Measurements from ENCODE around the gene SCNN1G. TPM values are rescaled to one million over a fixed set of nuclear protein-coding genes. Genes with fewer than 3 reads are reported as not detected.
"Not testable (repeated sequence)": the region's sequence is repeated elsewhere in the genome, so short reads cannot be mapped to it uniquely, and the experiment has no call there.

Gene SCNN1G
- total and polyA plus RNA-seq, 12 donors: 0.03 to 0.30 (median 0.09) TPM; not detected in 8

DNA sequence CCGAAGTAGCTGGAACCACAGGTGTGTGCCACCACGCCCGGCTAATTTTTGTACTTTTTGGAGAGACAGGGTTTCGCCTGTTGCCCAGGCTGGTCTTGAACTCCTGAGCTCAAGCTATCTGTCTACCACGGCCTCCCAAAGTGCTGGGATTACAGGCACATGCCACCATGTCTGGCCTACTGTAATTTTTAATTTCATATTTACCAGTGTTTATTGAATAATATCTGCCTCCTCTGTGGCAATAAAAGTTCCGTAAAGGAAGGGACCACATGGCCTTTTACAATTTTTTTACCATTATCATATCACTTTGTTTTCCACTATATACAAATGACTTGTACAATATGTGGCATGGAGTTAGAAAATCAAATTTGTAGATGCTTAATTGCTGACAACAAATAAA, 41.0 kb upstream of the SCNN1G start:
- Histone ChIP-seq H3K4me3 (no peak overlapping the region), H3K36me3 (no peaks in the 10 kb centered on the region), H3K27ac (peak overlapping the region in 9 of 10 donors; percentile 10 to 61 (median 36)), H3K27me3 (no peaks in the 10 kb centered on the region), H3K4me1 (peaks cover under 1 to 75% (median 45%) of the 10 kb centered on the region in 9 donors), H3K9me3 (peaks cover 0 to 26% (median 8%) of the 10 kb centered on the region in 11 donors)
- TF ChIP-seq, protein P1, sequence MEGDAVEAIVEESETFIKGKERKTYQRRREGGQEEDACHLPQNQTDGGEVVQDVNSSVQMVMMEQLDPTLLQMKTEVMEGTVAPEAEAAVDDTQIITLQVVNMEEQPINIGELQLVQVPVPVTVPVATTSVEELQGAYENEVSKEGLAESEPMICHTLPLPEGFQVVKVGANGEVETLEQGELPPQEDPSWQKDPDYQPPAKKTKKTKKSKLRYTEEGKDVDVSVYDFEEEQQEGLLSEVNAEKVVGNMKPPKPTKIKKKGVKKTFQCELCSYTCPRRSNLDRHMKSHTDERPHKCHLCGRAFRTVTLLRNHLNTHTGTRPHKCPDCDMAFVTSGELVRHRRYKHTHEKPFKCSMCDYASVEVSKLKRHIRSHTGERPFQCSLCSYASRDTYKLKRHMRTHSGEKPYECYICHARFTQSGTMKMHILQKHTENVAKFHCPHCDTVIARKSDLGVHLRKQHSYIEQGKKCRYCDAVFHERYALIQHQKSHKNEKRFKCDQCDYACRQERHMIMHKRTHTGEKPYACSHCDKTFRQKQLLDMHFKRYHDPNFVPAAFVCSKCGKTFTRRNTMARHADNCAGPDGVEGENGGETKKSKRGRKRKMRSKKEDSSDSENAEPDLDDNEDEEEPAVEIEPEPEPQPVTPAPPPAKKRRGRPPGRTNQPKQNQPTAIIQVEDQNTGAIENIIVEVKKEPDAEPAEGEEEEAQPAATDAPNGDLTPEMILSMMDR (IDR thresholded peaks at IDR 0.05): no peak
- DNase-seq: no peak
- ATAC-seq: no peak
- WGBS, 2 donors: 96 to 99% methylated on average over 6 of the region's 6 CpGs
- intact Hi-C loops (cut with DNase I): loop anchor here in 3 of 10 donors (5.0 to 10.0 kb wide), 3 partner anchors 54 to 77 kb away; no protein-coding TSS in a partner anchor

DNA sequence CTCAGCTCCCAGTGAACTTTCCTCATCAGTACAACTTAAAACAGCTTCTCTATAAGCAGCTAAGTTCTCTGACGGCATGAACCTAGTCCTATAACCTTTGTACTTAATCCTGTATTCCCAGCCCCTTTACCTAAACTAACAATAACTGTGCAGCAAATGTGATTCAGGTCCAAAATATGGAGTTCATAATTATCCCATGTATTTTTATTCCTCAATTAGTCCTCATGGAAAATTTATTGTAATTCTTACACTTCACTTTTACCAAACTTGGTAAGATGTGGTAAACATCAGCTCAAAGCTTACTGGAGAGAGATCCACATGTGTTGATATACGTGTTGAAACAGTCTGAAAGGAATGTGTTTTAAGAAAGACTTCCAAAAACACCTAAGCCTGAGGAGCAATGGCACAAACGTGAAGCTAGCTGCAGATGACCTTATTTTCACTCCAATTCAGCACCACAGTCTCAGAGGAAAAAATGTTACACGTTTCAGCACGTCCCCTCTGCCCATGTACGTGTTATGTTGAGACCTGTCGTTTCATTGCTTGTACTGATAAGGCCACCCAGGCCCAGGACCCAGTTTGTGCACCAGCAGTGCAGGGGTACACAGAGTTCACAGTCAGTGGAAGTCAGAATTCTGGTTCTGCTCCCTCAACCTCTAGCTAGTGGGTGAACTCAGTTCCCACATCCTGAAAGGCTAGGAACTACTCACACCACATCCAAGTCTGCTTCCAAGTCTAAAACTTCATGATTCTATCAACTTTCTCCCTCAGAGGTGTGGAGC, 40.4 kb upstream of the SCNN1G start:
- Histone ChIP-seq H3K27ac (peak overlapping the region in 9 of 10 donors; percentile 22 to 61 (median 36)), H3K9me3 (peaks cover 0 to 19% (median 2%) of the 10 kb centered on the region in 11 donors), H3K27me3 (no peaks in the 10 kb centered on the region), H3K36me3 (no peaks in the 10 kb centered on the region), H3K4me3 (no peak overlapping the region), H3K4me1 (peaks cover 3 to 82% (median 52%) of the 10 kb centered on the region in 9 donors)
- TF ChIP-seq, protein P1 (IDR thresholded peaks at IDR 0.05): no peak
- intact Hi-C loops (cut with DNase I): loop anchor here in 3 of 10 donors (5.0 to 10.0 kb wide), 3 partner anchors 55 to 77 kb away; no protein-coding TSS in a partner anchor
- ATAC-seq (peak in 7 of 8 donors; percentile 21 to 91 (median 61)), DNase-seq (no peak)
- WGBS, 2 donors: 39 to 49% methylated on average over 7 of the region's 7 CpGs

DNA sequence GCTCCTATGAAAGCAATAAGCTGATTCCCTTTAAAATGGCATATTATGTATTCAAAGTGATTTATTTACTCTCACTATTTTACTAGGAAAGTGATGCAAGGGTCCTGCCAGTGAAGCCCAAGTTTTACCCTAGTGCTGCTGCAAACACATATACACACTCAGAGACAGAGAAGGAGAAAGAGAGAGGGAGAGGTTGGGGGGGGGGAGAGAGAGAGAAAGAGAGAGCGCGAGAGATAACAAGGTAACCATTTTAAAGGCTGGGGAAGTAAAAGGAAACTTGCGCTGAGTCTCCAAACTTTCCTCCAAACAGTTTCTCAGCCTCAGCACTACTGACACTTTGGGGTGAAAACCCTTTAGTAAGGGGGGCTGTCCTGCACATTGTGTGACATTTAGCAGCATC, 39.2 kb upstream of the SCNN1G start:
- 63 to 68% methylated on average over 3 of the region's 3 CpGs for WGBS, 2 donors
- intact Hi-C loops (cut with DNase I): loop anchor here in 3 of 10 donors (5.0 to 10.0 kb wide), 3 partner anchors 56 to 79 kb away; no protein-coding TSS in a partner anchor

DNA sequence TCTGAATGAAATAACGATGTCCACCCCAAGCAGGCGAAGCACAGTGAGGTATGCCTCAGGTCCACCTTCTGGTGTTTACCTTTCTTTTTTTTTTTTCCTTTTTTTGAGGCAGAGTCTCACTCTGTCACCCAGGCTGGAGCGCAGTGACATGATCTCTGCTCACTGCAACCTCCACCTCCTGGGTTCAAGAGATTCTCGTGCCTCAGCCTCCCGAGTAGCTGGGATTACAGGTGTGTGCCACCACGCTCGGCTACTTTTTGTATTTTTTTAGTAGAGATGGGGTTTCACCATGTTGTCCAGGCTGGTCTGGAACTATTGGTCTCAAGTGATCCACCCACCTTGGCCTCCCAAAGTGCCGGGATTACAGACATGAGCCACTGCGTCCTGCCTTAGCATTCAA, 38.2 kb upstream of the SCNN1G start:
- not testable (repeated sequence) for ATAC-seq, H3K27me3 ChIP-seq, H3K9me3 ChIP-seq, H3K4me3 ChIP-seq, DNase-seq, H3K36me3 ChIP-seq, H3K27ac ChIP-seq
- H3K4me1 ChIP-seq: peaks cover 3 to 92% (median 64%) of the 10 kb centered on the region in 9 donors
- intact Hi-C loops (cut with DNase I): loop anchor here in 3 of 10 donors (5.0 to 10.0 kb wide), 3 partner anchors 57 to 80 kb away; no protein-coding TSS in a partner anchor
- WGBS, 2 donors: 96 to 97% methylated on average over 9 of the region's 9 CpGs

More for the DNA sequence above, 39.2 kb upstream of the SCNN1G start:
- ATAC-seq: peak in 1 of 8 donors; percentile 1
- peaks cover 3 to 94% (median 64%) of the 10 kb centered on the region in 9 donors for H3K4me1 ChIP-seq
- no peaks in the 10 kb centered on the region for H3K27me3 ChIP-seq
- no peak for DNase-seq
- no peak overlapping the region for H3K4me3 ChIP-seq
- H3K27ac ChIP-seq: peak overlapping the region in 5 of 10 donors; percentile 22 to 55 (median 36)
- TF ChIP-seq, protein P1 (IDR thresholded peaks at IDR 0.05): no peak
- no peaks in the 10 kb centered on the region for H3K36me3 ChIP-seq
- peaks cover 0 to 7% (median 0%) of the 10 kb centered on the region in 11 donors for H3K9me3 ChIP-seq
